Endothelial cell (in vitro differentiated cells): ENCODE results near the gene B4GALNT3. TPM values are rescaled to one million over a fixed set of nuclear protein-coding genes. Genes with fewer than 3 reads are reported as not detected.

ENCODE experiments used
- DNase-seq: peaks from one replicate; pipeline ENCODE4 v3.0.0; 2021; ENCODE audit warnings: low spot score
- H3K27ac Mint-ChIP-seq: one replicate; pipeline ENCODE4 v1.8.0; 2021; ENCODE audit warnings: mixed read lengths, inconsistent platforms; ENCODE audit not compliant: unreplicated experiment
- H3K27me3 Mint-ChIP-seq: one replicate; pipeline ENCODE4 v1.8.0; 2021; ENCODE audit warnings: mild to moderate bottlenecking, moderate library complexity, mixed read lengths, inconsistent platforms; ENCODE audit not compliant: unreplicated experiment
- H3K36me3 Mint-ChIP-seq: one replicate; pipeline ENCODE4 v1.8.0; 2021; ENCODE audit warnings: mild to moderate bottlenecking, low read depth, mixed read lengths, inconsistent platforms; ENCODE audit not compliant: unreplicated experiment
- H3K4me1 Mint-ChIP-seq: one replicate; pipeline ENCODE4 v1.8.0; 2021; ENCODE audit warnings: mild to moderate bottlenecking, mixed read lengths, inconsistent platforms; ENCODE audit not compliant: unreplicated experiment
- H3K4me3 Mint-ChIP-seq: one replicate; pipeline ENCODE4 v1.8.0; 2021; ENCODE audit warnings: mild to moderate bottlenecking, mixed read lengths, inconsistent platforms; ENCODE audit not compliant: unreplicated experiment
- H3K9me3 Mint-ChIP-seq: one replicate; pipeline ENCODE4 v1.8.0; 2021; ENCODE audit warnings: mixed read lengths, inconsistent platforms; ENCODE audit not compliant: unreplicated experiment
- CTCF ChIP-seq: fragments of 200-600 bp; sonication (generic); IDR thresholded peaks from one replicate; pipeline ENCODE4 v1.5.0; 2021; ENCODE audit warnings: antibody characterized with exemption; ENCODE audit not compliant: unreplicated experiment
- total RNA-seq: library from RNA; stranded (reverse); fragmentation: NEBNext Ultra II Directional; extraction: Animal tissue kit (Norgen Biotek cat#: 25700); gene quantifications from one replicate; pipeline ENCODE4 v1.2.1, GENCODE V29; 2021; ENCODE audit not compliant: unreplicated experiment

Gene B4GALNT3
- total RNA-seq, 1 donor from 2014 or later, result 4.2 TPM

- TF ChIP-seq CTCF, result no peak
- Mint-ChIP-seq H3K27ac (no peak overlapping the region), H3K9me3 (no peaks in the 10 kb centered on the region), H3K4me3 (no peak overlapping the region), H3K4me1 (peaks cover 6% of the 10 kb centered on the region), H3K27me3 (peaks cover 5% of the 10 kb centered on the region), H3K36me3 (peaks cover 10% of the 10 kb centered on the region)
- no peak for DNase-seq
Observed at GRCh38 chr12:534216-534615, 74.5 kb downstream of the B4GALNT3 start.

- Mint-ChIP-seq H3K27me3 (peaks cover 4% of the 10 kb centered on the region), H3K27ac (no peak overlapping the region), H3K4me3 (no peak overlapping the region), H3K4me1 (peaks cover 11% of the 10 kb centered on the region), H3K9me3 (no peaks in the 10 kb centered on the region), H3K36me3 (peaks cover 8% of the 10 kb centered on the region)
- no peak for DNase-seq
- no peak for TF ChIP-seq CTCF
Observed at GRCh38 chr12:535396-535795, 75.7 kb downstream of the B4GALNT3 start.

- H3K36me3 Mint-ChIP-seq, result peaks cover 8% of the 10 kb centered on the region
- H3K9me3 Mint-ChIP-seq, result no peaks in the 10 kb centered on the region
- TF ChIP-seq CTCF, result no peak
- peaks cover 12% of the 10 kb centered on the region for H3K4me1 Mint-ChIP-seq
- DNase-seq, result no peak
- no peak overlapping the region for H3K27ac Mint-ChIP-seq
- H3K27me3 Mint-ChIP-seq, result peaks cover 6% of the 10 kb centered on the region
- no peak overlapping the region for H3K4me3 Mint-ChIP-seq
Observed at GRCh38 chr12:536751-537245, 77.1 kb downstream of the B4GALNT3 start.

GRCh38 chr12:537772-538171 is 78.0 kb downstream of the B4GALNT3 start:
- H3K27ac Mint-ChIP-seq, result no peak overlapping the region
- peaks cover under 1% of the 10 kb centered on the region for H3K36me3 Mint-ChIP-seq
- peaks cover 20% of the 10 kb centered on the region for H3K4me1 Mint-ChIP-seq

More at GRCh38 chr12:537772-538171, 78.0 kb downstream of the B4GALNT3 start:
- TF ChIP-seq CTCF, result no peak
- Mint-ChIP-seq H3K27me3 (peaks cover 8% of the 10 kb centered on the region), H3K4me3 (no peak overlapping the region), H3K9me3 (no peaks in the 10 kb centered on the region)
- no peak for DNase-seq
